Body of pancreas (tissue), 4 donors: ENCODE measurements around the gene ASXL3.

Experiments used
- CTCF ChIP-seq, 7 experiments: fragments of 450-650 bp in 4 of 7; fragments of 200-600 bp in 3 of 7; sonication (generic) in 3 of 7; IDR thresholded peaks; one replicate each; pipeline ENCODE4 v1.5.1; 2016 to 2019; ENCODE audit warnings: antibody characterized with exemption in 7 of 7
- POLR2A ChIP-seq, 3 donors: fragments of 450-650 bp; IDR thresholded peaks; one replicate each; pipeline ENCODE4 v1.6.1; 2016; ENCODE audit warnings: antibody characterized with exemption in 3 of 3, mild to moderate bottlenecking in 2 of 3

GRCh38 chr18:33538418-33539042 is 39.5 kb upstream of the ASXL3 start:
- TF ChIP-seq CTCF (IDR thresholded peaks at IDR 0.05): no peak
- TF ChIP-seq POLR2A (IDR thresholded peaks at IDR 0.05): no peak
